Muscle of back (tissue), 11 donors: ENCODE results near the gene BMPER. TPM values are rescaled to one million over a fixed set of nuclear protein-coding genes. Genes with fewer than 3 reads are reported as not detected.

ENCODE experiments used
- DNase-seq, 3 donors: peaks; one replicate each; pipeline versions ENCODE4 v3.0.0 to v3.0.0-alpha.2; 2013
- polyA plus RNA-seq, 10 donors: library from polyadenylated mRNA; unstranded; fragments of 120-200 nt; gene quantifications; one replicate each; pipeline ENCODE4 v1.2.1, GENCODE V29; 2013; ENCODE audit not compliant: insufficient read length in 10 of 10

Gene BMPER
- polyA plus RNA-seq, 10 donors: 4.5 to 7.1 (median 6.3) TPM

DNA sequence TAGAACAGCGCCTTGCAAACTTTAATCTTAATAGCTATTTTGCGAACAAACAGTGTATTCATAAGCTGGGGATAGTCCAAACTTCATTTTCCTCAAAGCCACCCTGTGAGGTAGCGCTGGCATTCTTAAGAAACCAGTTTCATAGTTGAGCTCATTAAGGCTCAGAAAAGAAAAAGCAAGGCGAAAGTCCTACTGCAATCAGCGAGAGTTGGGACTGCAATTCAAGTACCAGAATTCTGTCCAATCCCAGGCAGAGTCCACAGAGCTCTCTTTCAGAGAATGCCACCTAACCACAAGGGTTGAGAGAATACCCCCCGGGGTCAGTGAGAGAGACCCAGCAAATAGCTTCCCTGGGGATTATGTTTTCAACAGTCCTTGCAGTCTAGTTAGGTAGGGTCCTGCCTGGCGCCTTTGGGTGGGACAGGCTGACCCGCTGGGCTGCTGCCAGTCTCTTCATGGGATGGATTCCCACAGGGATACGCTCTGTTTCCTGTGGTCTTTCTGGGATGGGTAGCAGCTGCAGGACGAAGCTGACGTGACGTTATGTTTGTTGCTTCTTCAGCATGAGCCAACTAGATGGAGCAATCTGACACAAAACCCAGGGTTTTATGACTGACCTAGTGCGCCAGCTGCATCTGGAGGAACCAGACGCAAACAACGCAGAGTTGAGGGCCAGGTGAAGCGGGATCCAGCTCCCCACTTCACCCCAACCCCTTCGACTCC, 16.0 kb downstream of the BMPER start:
- peak in 1 of 3 donors; percentile 54 for DNase-seq

DNA sequence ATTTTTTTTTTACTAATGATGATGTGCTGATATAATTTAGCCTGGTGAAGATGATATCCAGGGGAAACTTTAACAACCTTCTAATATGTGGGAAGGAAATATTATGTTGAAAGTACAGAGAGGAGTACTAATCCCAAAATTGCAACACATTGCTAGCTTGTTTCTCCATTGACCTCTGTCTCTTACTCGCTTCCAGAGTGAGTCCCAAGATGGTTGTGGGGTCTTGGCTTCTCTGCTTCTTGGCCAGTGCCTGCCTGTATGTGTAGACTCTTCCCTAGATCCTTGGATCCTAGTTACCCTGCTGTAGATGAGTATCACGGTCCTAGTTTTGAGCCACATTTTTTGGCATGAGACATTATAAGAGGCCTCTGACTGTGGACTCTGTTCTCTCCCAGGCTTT, 17.5 kb downstream of the BMPER start:
- DNase-seq: no peak

DNA sequence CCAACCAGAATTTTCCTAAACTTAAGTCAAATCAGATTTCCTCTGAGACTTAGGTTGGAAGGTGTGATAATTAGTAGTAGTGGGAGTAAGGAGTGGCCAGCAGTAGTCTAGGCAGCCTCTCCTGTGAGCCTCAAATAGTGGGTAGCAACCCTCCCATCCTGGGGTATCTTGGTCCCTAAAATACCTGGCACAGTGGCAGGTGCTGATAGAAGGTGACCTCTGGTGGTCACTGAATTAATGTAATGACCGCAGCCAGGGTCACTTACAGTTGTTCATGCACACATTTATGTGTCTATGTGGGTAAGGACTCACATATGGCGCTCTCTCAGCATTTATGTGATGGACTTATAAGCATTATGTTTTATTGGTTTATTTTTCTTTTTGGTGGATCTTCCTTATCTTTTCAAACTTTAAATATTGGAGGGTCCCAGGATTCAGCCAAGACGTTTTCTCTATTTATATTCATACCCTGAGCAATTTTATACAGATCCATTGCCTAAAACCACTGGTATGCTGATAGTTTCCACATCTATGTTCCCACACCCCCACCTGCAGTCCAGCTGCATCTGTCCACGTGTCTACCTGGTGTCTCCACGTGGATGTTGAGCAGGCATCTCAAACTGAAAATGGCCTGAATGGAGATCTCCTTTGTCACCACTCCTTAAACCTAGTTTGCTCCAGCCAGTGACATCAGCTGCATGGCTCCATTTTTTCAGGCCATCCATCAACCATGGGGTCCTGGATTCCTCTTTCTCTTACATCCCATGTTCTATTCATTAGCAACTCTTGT, 18.3 kb downstream of the BMPER start:
- no peak for DNase-seq

DNA sequence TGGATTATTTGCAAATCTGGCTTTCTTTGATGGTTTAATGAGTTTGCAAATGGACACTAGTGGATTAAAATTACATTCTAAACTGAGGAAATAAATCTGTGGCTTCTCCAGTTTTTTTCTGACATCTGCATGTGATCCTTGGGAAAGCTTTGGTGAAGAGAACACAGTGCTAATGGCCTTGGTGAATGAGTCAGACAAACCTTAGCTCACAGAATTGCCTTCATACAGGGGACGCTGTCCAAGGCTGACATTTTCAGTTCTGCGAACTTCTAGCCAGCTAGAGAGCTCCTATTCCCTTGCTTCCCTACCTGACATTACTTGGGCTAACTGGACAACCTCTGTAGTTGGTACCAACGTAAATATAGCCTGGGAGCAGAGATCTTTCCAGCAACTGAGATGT, 21.2 kb downstream of the BMPER start:
- DNase-seq: peak in 1 of 3 donors; percentile 9

DNA sequence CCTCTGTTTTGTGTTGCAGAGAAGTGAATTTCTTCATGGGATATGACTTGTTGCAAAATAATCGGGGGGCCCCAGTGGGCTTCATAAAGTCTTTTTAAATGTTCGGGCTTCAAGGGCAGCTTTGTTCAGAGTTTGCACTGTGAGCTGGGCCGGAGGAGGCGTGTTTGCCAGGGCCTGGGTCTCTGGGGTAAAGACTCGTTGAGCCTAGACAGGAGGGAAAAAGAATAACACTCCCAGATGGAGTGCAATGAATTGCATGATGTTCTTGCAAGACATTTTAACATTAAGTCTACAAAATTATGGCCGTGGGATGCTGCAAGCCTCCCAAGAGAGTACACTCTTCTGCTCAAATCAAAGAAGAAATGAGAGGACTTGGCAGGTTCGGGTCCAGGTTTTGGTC, 23.6 kb downstream of the BMPER start:
- peak in 1 of 3 donors; percentile 51 for DNase-seq

DNA sequence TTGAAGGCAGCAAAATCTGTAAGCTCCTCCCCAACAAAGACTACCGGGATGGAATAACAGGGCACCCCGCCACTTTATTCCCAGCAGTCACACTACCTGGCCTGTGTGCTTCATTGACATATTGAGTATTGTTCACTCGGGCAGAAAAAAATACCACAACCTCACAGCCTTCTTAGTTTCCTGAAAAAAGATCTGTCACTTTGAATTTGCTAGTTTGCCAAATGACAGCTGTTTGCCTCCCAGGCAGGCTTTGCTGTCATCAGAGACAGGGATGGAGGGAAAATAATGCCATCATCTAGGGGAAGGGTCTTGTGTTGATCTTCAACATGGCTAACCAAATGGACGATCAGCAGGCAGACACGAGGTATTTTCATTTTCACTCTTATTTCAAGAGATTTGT, 26.9 kb downstream of the BMPER start:
- no peak for DNase-seq

DNA sequence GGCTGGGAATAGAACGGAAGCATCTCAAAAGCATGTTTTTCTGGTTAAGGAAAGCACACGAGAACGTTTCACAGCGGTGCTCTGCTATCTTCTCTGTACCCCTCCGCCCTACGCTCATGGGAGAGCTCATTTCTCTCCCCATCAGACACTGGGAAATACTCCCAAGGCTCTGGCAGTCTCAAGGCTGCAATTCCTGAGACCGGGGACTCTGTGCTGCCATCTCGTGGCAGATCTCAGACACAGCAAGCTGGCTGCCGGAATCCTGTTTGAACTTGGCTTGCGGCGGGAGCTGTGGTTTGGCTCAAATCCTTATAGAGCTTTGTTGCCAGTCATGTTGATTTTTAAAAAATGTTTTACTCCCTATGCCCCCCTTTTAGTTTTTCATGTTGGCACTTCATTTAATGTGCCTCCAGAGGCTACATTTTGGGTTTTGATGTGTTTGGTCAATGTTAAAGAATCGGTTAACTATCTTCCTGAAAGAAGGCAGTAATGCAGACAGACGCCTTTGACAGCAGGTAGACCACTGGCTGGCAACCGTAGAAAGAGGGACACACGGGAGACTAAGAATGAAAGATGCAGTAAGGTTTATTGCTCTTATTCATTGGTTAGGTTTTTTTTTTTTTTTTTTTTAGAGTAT, 27.6 kb downstream of the BMPER start:
- peak; percentile 86 to 91 (median 87) for DNase-seq

DNA sequence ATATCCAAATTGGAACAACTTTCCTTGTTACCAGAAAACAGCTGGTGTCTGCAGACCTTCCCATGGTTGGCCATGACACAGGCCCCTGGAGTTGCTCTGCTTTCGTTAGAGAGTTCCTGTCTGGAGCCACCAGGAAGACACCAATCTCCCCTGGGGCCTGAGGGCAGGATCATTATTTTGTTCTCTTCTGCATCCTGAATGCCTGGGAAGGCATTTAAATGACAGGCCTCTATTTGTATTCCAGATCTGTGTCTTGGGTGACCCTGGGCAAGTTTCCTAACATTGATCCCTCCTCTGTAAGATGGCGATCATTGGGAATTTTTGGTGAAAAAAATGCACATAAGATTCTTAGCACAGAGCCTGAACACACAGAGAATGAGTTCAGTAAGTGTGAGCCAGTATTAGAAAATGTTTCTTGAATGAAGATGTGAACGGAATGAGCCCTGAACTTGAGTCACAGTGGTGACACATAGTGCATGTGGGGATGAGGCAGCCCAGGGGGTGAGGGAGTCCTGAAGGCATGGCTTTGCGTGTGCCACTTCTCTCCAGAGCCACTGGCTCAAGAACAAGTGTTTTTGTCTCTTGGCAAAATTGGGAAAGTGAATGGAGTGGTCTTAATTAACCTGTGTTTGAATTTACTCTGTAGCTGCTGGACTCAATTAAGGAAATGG, 28.4 kb downstream of the BMPER start:
- DNase-seq: peak in 2 of 3 donors; percentile 17 to 78

DNA sequence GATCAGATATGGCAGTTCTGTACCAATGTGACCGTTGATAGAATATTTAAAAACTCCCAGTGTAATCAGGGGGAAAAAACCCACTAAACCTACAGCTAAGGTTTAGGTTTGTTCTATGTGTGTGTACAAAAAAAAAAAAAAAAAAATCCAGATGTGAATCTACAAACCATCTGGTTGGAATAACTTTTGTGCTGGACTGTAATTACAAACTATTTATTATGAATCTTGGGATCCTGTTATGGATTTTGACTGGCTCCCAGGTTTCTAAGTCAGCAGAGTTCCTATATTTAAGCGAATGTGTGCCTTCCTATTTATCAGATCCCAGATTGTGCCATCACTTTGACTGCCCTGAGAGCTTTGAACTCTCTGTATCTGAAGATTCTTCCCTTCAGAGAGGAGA, 29.1 kb downstream of the BMPER start:
- DNase-seq: peak; percentile 10 to 67 (median 27)

DNA sequence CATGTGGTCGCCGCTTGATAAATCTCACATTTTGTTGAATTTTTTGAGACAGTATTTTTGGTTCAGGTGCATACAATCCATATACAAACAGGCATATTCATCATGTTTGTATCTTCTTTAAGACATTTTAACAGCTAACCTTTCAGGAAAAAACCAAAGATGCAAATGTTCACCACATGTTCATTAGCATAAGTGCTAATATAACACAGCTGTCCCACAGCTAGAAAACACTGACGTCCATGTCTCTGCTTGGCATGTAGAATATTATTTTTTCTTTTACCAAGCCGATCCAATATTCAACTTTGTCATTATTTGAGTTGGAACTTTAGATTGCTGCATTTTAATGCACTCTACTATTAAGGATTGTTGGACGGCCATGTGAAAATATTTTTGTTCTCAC, 31.2 kb downstream of the BMPER start:
- DNase-seq: no peak

DNA sequence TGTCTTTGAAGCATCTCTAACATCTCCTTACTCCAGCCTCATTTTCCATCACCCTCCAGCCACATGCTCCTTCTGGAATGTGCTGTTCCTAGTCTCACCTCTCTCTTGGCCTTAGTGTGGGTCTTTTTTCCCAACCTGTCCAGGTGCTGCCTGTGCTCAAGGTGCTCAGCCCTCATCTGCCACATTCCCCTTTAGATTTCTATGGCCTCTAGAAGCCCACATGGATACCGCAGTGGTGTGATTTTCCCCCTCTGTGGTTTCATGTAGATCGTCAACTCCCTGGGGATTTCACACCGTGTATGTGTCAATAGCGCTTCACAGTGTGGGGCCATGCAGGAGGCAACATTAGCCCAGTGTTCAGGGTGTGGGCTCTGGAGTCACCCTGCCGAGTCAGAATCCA, 32.5 kb downstream of the BMPER start:
- no peak for DNase-seq

DNA sequence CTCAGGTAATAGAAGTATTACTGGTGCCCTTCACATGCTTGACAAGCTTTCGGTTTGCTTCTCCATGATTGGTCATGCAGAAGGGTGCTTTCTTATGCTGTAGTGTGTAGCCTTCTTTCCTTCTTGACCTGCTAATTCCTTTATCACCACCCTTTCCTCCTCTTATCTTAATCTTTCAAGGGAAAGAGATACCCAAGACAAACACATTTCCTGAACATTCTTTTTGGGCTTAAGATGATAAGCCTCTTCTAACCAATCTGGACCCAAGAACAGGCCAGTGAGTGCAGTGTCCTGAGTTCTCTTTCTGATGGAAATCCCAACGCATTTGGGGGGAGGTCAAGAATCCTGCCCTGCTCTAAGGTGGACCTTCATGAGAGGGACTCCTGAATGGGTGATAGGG, 33.8 kb downstream of the BMPER start:
- DNase-seq: no peak

DNA sequence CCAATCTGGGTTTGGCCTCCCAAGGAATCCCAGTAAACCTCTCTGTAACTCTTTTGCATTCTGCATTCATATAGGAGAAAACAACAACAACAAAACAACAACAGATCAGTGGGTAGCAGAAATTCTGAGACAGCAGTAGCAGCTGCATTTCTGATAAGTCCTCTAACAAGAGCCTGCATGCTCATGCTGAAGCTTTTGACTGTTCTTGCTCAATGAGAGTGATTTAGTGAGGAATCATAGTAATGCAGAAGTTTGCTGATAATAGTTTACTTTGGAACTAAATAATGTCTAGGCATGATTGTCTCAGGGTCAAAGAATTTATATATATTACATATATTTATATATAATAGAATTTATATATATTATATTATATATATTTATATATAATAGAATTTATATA, 35.2 kb downstream of the BMPER start:
- no peak for DNase-seq

DNA sequence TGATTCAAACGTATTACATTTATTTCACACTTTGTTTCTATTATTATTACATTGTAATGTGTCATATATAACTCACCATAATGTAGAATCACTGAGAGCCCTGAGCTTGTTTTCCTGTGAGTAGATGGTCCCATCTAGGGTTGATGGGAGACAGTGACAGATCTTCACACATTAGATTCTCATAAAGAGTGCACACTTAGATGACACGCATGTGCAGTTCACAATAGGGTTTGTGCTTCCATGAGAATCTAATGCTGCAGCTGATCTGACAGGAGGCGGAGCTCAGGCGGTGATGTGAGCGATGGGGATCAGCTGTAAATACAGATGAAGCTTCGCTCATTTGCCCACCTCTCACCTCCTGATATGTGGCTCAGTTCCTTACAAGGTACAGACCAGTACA, 36.1 kb downstream of the BMPER start:
- no peak for DNase-seq

DNA sequence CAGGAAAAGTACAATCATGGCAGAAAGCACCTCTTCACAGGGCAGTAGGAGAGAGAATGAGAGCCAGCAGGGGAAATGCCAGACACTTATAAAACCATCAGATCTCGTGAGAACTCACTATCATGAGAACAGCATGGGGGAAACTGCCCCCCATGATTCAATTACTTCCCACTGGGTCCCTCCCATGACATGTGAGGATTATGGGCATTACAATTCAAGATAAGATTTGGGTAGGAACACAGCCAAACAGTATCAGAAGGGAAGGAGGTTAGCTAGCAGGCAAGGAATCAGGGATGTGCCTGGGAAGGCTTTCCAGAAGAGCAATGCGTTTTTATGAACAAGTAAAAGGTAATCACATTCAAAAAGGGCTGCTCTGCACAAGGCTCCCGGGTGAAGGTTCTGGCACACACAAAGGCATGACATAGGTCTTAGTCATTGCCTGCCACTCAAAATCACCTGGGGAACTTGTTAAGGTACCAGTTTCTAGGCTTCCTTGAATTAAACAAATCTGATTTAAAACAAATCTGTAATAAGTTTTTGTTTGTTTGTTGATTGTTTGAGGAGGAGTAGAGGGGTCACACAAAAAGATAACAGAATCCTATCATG, 40.9 kb downstream of the BMPER start:
- DNase-seq: no peak

DNA sequence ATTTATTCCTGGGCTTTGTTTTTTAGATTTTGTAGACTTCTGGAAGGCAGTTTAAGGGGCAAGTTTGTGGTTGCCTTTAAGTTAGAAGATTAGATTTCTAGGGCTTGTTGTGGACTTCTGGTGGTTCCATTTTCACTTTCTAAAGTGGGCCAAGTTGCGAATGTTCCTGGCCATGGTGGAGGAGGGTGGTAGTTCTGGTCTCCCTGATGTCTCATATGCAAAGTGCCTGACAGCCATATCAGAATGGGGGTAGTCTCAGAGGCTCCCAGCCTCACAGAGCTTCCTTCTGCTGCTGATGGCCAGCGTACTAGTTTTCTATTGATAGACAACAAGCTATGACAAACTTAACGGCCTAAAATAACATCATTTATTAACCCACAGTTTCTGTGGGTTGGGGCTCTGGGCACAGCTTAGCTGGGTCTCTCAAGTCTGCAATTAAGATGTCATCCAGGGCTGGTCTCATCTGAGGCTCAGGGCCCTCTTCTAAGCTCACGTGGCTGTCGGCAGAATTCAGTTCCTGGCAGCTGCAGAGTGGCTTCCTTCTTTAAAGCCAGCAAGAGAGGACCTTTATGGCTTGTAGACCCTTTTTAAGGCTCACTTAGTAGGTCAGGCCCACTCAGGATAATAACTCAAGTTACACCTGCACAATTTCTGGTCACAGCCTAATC, 44.8 kb downstream of the BMPER start:
- DNase-seq: no peak

DNA sequence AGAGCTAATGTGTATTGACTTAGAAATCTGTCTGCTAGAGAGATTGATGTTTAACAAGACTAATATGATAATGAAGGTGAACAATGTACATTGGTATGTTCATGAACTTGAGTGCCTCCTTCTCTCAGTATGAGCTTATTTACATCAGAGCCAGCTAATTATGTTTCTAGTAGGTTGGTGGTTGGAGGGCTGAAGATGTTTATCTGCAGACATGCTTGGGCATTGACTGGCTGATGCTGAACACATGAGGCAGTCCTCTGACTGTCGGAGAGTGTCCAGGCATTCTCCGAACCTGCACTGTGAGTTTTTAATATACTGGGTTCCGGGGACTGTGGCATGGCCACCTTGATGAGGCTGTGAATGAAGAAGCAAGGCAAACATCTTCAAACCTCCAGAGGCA, 47.5 kb downstream of the BMPER start:
- peak in 1 of 3 donors; percentile 45 for DNase-seq

DNA sequence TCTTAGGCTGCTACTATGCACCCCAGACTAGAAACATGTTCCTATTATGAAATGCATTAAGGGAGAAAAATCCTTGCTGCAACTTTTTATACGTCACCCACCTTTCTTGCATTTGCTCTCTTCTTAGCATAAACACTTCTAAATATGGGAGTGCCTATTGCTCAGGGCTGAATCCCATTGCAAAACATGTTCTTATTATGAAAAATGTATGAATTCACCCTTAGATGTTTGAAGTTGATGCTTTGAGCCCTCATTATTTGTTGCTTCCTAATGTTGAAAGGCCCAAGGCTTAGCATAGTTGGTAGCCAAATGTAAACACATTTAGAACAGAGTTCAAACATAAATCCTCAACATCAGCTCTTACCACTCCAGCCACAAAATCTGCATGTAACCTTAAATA, 52.8 kb downstream of the BMPER start:
- DNase-seq: no peak

DNA sequence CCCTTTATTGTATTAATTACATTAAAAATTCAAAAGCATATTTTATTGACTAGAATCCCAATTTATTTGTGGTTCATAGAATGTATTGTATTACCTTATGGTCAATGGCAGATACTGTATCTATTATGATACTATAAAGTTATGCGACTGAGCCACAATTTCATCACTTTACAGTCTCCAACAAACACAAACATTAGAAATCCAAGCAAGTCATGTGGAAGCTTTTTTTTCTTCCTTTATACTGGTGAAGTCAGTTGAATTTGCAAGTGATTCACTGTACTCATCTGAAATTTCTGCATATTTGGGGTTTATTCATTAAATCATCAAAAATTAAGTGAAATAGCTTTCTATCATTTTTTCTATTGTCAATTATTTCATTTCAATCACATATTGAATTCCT, 54.3 kb downstream of the BMPER start:
- DNase-seq: no peak

DNA sequence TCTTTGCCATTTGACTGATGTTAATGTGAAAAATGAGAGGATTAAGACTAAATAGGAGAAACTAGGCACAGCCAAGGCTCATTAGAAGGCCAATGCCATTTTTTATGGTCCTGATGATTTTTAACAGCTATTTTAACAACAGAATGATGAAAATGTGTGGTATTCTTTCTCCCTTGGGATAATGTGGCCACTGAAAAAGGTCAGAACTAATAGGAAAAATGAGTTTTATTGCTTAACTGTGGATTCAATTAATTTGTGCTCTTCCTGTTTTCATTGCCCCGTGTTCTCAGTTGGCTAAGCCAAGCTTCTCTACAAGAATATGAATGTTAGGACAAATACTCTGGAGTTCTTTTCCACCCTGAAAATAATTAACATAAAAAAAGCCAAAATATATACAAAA, 56.6 kb downstream of the BMPER start:
- peak in 1 of 3 donors; percentile 25 for DNase-seq
